Stimulated activated CD8-positive, alpha-beta memory T cell treated with anti-CD3 and anti-CD28 coated beads, Interleukin-2, amount 100 ng/mL, for 48 hours (primary cell): ENCODE results near the gene REC114.
"Not testable (repeated sequence)": the region's sequence is repeated elsewhere in the genome, so short reads cannot be mapped to it uniquely, and the experiment has no call there.

ENCODE experiments used
- DNase-seq, 2 donors: peaks; one replicate each; pipeline ENCODE4 v3.0.0-alpha.2; 2020; ENCODE audit warnings: low read depth in 2 of 2

The REC114 gene, protein sequence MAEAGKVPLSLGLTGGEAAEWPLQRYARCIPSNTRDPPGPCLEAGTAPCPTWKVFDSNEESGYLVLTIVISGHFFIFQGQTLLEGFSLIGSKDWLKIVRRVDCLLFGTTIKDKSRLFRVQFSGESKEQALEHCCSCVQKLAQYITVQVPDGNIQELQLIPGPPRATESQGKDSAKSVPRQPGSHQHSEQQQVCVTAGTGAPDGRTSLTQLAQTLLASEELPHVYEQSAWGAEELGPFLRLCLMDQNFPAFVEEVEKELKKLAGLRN

DNA sequence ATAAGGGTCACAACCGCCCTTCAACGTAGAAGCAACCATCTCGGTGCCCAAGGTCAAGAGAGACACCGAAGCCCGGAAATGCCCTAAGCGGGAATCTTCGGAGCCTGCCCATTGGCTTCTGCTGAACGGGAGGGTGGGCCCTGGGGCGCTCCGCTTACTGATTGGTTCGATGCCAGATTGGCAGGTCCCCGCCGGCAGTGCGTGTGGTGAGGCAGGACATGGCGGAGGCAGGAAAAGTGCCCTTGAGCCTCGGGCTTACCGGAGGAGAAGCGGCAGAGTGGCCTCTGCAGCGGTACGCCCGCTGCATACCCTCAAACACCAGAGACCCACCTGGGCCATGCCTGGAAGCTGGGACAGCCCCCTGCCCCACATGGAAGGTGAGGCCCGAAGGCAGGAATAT is at the start of gene REC114:
REC114 (plus strand) TSS at position 197 of the 400 bp plus-strand sequence; CDS start at position 219, 22 bp downstream.
- no peak for DNase-seq

DNA sequence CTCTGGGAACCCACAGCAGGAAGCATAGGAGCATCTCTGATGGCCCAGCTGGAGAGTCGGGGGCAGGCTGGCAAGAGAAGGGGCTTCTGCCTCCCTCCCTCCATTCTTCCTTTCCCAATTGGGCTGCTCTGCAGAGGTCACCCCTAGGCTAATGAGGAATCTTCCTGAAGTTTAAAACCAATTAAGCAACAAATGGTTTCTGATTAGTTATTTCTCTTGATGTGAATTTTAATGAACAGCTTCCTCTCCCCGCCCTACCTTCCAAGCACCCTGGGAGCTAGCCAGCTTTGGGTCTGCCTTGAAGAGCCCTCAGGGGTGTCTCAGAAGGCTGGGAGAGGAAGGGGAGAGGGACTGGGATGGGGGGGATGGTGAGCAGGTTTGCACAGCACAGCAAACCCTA is 49.6 kb upstream of the REC114 start:
- DNase-seq: no peak

DNA sequence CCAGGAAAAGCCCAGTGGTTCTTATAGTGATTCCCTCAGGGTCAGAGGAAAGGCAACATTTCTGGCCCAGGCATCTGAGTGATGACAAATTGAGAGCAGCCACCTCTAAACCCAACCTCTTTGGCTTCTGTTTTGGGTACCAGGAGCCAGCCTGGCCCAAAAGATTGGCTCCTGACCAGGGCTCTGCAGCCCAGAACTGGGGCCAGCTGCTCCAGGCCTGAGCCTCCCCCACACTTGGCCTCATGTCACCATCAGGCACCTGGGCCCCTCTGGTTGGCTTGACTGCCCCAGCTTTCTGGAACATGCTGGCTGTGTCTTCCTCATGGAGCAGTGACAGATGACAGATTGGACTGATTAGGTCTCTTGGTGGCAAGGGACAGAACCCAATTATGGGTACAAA is 48.2 kb upstream of the REC114 start:
- DNase-seq: no peak

DNA sequence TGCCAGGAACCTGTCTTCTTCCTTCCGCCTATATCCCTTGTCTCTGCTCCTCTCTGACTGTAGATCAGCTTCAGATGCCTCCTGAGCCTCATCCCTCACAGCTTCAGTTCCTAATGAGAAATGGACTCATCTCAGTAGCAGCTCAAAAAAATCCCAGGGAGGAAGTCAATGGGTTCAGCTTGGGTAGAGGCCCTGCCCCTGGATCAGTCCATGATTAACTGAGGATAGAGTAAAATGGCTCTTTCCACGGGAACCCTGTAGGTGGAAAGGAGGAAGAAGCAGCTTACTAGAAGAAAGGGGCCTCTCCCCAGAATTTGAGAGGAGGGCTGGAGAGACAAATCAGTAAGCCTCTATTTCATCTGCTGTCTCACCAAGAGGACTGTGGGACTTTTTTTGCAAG is 47.3 kb upstream of the REC114 start:
- DNase-seq: no peak

DNA sequence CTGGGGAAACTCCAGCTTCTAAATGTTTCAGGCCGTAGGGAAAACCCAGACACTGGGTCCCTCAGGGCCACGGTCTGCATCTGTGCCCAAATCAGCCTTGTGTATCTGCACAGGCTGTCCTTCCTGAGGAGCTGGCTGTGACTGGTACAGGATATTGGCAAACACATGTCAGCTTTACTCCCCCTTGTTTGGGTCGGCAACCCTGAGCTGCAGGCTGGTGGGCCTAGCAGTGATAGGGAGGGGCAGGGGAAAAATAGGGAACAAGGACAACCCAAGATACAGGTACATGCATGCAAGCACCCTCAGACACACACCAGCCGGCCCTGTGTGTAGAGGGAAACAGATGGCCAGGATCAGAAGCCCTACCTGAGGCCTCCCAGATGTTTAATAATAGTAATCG is 45.5 kb upstream of the REC114 start:
- DNase-seq: no peak

DNA sequence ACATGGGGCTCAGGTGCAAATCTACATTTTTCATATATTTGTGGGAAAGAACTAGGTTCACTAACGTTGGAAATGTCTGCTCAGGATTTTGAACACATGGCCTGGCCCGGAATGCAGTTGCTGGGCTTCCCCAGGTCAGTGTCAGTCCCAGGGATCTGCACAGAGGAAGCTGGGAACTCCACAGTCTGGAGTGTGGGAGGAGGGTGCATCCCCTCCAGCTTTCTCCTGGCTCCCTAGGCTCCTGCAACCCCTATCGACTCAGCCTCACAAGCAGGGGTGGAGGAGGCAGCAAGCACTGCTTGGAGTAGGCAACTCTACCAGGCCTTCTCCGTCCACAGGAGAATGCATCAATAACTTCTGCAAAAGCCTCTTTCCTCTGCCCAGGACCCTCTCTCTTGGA is 44.1 kb upstream of the REC114 start:
- no peak for DNase-seq

DNA sequence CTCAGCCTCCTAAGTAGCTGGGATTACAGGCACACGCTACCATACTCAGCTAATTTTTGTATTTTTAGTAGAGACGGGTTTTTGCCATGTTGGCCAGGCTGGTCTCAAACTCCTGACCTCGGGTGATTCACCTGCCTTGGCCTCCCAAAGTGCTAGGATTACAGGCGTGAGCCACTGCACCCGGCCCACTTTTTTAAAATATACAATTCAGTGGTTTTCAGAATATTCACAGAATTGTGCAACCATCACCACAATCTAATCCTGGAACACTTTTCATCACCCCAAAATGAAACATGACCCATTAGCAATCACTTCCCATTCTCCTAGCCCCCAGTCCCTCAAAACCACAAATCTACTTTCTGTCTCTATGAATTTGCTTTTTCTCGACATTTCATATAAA is 42.7 kb upstream of the REC114 start:
- DNase-seq: not testable (repeated sequence)

DNA sequence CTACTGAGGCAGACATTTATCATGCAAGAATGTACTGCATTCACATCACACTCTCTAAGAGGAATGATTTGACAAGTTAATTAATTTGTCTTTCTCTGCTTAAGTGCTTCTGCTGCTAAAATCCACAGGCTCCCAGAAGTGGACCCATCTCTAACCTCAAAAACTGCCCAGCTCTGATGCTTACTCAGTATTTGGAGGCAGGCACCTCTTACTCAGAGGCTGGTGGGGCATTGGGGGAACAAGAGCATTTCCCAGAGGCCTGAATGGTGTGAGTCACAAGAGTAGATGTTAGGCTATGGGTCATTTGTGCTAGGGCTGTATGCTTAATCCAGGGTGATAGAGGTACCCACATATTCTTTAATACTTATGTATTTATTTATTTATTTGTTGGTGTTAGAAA is 39.8 kb upstream of the REC114 start:
- DNase-seq: no peak

DNA sequence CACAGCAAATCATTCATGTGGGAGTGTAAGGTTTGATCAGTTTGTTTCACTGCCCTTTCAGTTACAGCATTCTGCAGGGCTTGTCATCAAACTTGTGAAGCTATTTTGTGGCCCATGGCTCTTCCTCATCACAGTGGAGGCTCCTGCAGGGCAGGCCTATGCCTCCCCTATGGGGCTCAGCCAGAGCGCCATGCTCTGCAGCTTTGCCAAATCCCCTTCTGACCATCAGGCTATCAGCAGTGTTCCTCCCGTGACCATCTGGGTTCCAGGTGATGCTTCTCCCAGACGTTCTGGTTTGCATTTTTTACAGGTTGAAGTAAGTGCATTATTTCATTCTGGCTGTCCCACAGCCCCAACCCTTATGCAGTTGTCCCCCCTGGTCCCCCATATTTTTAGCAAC is 28.1 kb upstream of the REC114 start:
- DNase-seq: no peak

DNA sequence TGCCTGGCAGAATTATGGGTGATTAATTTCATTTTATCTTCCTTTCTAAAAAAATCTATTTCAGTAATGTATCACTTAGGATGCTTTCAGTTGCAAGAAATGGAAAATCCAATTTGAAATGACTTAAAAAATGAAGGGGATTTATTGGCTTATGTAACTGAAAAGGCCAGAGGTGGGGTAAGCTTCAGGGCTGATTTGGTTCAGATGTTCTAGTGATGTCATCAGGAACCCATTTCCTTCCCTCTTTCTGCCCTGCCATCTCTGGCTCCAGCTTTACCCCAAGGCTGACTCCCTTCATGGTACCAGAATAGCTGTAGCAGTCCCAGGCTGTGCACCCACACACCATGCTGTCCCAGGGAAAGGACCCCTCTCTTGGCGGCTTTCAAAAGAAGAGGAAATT is 18.5 kb upstream of the REC114 start:
- DNase-seq: no peak

DNA sequence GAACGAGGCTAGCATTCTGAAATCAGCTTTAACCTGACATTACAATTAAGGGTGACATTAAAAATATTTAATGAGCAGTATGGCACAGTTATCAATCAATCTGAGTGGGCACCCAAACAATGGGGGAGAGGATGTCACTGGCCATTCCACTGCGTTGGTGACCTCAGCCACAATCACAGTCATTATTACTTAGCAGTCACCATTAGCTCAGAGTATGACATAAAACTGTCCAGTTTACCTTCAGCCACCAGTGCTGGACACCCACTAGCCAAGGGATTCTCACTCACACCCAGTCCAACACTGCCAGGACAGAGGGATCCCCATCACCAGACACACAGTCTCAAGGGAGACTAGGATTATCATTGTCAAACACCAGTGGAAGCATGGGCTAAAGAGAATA is 17.5 kb upstream of the REC114 start:
- DNase-seq: no peak

DNA sequence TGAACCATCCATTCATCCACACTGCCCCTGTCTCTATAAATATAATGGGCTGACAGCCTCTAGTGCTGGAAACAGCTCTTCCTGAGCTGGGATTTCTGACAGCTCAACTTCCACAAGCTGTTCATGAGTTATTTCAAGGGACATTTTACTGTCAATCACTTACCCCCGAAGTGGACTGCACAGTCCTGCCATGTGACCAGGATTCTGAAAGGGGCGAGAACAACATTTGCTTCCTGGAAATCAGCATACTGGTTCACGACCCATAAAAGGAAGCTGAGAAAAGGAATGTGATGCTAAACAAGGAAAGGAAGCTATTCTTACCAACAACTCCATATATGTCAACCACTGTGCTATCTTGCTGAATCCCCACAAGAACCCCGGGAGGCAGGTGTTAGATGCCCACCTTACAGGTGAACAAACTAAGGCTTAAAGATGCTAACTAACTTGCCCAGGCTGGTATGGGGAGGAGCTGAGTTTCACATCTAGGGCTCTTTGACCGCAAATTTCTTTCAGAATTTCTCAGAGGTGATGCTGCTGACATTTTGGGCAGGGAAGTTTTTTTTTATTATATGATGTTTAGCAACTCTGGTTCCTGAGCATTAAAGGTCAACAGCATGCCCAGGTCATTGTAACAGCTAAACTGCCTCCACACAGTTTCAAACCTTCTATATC is 16.5 kb upstream of the REC114 start:
- DNase-seq: no peak

DNA sequence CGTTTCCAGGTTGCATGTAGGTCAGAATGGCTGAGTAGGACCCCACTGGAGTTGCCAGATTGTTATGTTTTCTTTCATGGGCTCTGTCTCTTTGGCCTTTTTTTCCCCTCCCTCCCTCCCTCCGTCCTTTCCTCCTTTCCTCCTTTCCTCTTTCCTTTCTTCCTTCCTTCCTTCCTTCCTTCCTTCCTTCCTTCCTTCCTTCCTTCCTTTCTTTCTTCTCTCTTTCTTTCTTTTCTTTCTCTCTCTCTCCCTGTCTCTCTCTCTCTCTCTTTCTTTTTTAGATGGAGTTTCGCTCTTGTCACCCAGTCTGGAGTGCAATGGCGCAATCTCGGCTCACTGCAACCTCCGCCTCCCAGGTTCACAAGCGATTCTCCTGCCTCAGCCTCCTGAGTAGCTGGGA is 11.6 kb upstream of the REC114 start:
- not testable (repeated sequence) for DNase-seq

DNA sequence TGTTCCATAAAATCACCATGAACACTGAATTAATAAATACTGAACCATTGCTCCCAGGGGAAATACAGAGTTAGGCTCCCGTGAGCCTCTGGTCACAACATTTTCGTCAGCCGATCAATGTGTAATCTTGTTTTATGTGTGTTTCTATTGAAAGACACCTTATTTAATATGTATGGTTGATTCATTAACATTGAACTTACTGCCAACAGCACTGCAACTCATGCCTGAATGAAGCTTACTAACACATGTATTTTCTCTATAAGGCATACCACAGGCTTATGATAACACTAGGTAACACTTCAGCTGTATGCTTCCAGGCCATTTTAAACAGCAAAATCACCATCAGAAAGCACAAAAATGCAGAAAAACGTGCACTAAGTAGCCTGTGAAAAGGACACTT is 9.1 kb upstream of the REC114 start:
- DNase-seq: no peak

DNA sequence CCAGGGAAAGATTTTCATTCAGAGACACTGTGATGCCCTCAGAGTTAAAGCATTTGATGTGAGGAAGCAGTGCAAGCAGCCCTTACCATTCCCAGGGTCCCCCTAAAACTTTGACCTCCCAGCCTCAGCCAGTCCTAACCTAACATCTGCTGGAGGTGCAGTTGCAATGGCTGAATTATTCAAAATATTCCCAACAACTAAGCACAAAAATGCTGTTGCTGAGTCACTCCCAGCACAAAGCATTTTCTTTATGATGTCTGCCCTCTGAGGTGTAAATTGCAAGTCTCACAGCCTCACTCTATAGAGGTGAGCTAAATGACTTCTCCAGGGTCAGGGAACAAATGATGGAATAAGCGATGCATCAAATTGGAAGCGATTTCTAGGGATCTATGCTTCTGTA is 6.4 kb upstream of the REC114 start:
- no peak for DNase-seq

DNA sequence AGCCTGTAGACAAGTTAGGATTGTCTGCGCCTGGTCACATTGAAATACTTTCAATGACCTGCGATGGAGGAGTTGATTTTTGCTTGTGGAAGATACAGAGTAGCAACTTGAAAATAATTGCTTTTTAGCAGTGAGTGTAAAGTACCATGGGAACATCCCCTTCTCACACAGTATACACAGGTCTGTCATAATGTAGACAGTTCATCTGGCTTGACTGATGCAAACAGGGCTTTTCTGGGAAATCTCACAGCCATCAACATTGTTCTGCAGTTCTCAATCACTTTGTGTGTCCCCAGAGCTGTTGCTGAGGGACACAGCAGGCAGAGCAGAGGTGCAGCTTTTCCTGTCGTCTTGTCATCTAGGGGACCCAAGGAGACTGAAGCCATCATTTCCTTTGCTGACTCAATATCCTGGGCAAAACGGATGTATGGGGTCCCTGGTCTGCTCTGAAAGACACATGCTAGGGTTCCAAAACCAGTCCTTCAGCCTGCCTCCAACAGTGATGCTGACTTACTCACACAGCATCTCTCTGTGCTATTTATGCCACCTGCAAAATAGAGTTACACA is 5.3 kb upstream of the REC114 start:
- no peak for DNase-seq

DNA sequence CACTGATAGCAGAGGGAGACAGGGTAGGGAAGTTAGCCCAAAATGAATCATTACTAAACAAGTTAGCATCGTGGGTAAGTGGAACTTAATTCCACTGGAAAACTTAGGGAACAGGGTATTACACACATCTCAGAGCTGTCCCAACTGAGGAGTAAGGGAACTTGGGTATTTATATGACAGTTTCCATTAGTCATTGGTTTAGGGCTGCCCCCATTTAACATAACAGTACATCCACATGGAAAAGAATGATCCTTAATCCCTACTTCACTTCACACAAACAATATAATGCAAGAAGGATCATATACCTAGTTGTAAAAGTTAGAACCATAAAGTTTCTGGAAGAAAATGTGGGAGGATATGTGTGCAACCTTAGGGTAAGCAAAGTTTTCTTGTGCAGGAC is 4.3 kb upstream of the REC114 start:
- no peak for DNase-seq

DNA sequence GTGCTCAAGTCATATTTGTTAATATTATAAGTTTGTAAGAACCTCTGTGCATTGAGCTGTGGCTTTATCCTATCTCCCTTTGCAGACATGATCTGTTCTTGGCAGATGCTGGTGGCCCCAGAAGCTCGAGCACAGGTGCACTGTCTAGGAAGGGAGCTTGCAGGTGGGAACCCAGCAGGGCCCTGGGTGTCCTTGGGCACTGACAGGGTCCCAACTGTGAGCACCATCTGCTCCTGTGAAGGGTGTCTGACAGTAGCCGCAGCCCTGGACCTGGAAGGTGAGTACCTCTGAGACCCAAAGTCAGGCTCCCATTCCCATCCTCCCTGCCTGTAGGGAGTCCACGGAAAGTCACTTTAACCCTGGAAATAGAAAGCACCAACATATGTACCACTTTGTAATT is 2.4 kb upstream of the REC114 start:
- DNase-seq: no peak

DNA sequence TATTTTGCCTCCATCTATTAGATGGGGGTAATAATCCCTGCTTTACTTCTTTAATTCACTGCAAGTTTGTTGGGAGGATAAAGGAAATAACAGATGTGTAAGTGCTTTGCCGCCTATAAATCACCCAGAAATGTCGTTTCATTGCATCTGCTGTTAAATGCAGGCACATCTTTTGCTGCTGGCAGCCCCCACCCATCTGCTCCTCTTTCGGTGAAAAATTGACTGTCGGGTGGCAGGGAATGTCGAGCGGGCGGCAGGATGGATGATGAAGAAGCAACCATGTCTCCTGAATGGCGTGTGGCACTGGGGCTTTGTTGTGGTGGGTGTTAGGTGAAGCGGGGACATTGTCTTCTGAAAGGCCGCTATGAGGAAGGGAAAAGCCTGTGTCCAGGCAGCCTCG is 543 bp upstream of the REC114 start:
- no peak for DNase-seq

DNA sequence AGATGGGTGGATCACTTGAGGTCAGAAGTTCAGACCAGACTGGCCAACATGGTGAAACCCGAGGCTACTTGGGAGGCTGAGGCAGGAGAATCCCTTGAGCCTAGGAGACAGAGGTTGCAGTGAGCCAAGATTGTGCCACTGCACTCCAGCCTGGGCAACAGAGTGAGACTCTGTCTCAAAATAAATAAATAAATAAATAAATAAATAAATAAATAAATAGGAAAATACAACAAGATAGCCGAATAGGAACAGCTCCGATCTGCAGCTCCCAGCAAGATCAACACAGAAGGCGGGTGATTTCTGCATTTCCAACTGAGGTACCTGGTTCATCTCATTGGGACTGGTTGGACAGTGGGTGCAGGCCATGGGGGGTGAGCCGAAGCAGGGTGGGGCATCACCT is 4.5 kb downstream of the REC114 start:
- not testable (repeated sequence) for DNase-seq

DNA sequence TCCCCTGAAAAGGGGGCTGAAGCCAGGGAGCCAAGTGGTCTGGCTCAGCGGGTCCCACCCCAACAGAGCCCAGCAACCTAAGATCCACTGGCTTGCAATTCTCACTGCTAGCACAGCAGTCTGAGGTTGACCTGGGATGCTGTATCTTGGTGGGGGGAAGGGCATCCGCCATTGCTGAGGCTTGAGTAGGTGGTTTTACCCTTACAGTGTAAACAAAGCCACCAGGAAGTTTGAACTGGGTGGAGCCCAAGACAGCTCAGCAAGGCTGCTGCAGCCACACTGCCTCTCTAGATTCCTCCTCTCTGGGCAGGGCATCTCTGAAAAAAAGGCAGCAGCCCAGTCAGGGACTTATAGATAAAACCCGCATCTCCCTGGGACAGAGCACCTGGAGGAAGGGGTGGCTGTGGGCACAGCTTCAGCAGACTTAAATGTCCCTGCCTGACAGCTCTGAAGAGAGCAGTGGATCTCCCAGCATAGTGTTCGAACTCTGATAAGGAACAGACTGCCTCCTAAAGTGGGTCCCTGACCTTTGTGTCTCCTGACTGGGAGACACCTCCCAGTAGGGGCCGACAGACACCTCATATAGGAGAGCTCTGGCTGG is 5.3 kb downstream of the REC114 start:
- not testable (repeated sequence) for DNase-seq

DNA sequence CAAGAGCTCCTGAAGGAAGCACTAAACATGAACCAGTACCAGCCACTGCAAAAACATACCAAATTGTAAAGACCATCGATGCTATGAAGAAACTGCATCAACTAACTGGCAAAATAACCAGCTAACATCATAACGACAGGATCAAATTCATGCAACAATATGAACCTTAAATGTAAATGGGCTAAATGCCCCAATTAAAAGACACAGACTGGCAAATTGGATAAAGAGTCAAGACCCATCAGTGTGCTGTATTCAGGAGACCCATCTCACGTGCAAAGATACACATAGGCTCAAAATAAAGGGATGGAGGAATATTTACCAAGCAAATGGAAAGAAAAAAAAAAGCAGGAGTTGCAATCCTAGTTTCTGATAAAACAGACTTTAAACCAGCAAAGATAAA is 7.0 kb downstream of the REC114 start:
- DNase-seq: not testable (repeated sequence)

DNA sequence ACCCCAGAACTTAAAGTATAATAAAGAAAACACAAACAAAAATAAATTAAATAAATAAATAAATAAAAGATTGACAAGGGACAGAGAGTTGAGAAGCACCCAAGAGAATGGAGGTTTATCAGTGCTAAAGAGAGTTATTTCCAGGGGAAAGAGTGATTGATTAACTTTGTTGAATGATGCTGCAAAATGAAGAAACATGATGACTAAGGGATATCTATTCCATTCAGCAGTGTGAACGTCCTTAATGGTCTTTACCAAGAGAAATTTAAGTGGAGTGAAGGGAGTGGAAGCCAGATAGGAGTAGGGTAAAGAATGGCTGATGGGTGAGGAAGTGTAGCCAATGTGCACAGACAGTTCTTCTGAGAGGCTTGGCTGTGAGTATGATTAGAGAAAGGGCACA is 11.1 kb downstream of the REC114 start:
- DNase-seq: no peak
